Dendritic cell treated with granulocyte-macrophage colony-stimulating factor and Interleukin-4, amounts not matched to agents 40 ng/mL and 50 ng/mL, for 4 days (primary cell): ENCODE data around the gene TMEM150C.

Experiments used
- H3K27ac Mint-ChIP-seq: one replicate; pipeline ENCODE4 v1.8.0; 2022; ENCODE audit warnings: mild to moderate bottlenecking, mixed read lengths
- H3K27me3 Mint-ChIP-seq: one replicate; pipeline ENCODE4 v1.8.0; 2022; ENCODE audit warnings: mild to moderate bottlenecking, mixed read lengths
- H3K36me3 Mint-ChIP-seq: one replicate; pipeline ENCODE4 v1.8.0; 2022; ENCODE audit warnings: low read depth, mixed read lengths
- H3K4me1 Mint-ChIP-seq: one replicate; pipeline ENCODE4 v1.8.0; 2022; ENCODE audit warnings: low read depth, mixed read lengths
- H3K4me3 Mint-ChIP-seq: one replicate; pipeline ENCODE4 v1.8.0; 2022; ENCODE audit warnings: mild to moderate bottlenecking, moderate library complexity, mixed read lengths
- H3K9me3 Mint-ChIP-seq: one replicate; pipeline ENCODE4 v1.8.0; 2022; ENCODE audit warnings: mixed read lengths
- intact Hi-C: fragments of 100-400 bp; cut with micrococcal nuclease; formaldehyde crosslinking; loops from one replicate; pipeline ENCODE4 v1.15.0; 2022

The TMEM150C gene

DNA sequence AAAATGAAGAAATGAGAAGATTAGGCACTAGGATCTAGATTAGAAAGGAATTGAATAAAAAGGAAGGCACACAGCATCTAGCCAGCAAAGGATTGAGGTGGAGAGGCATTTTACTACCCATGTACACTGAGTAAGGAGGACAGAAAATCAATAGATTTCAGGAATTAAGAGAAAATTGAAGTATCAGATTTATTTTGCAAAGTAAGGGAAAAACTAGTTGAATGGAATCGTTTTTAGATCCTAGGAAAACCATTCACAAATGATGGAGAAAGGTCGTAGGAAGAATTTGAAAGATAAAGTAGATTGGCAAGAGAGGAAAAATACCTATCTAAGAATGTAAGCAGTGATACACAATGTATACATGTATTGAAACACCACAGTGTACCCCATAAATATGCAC, 100.1 kb downstream of the TMEM150C start:
- Mint-ChIP-seq H3K27ac (no peak overlapping the region), H3K9me3 (no peaks in the 10 kb centered on the region), H3K36me3 (peaks cover 56% of the 10 kb centered on the region), H3K27me3 (no peaks in the 10 kb centered on the region), H3K4me1 (peaks cover 12% of the 10 kb centered on the region), H3K4me3 (no peak overlapping the region)
- intact Hi-C loops = loop anchor here (1.0 to 10.0 kb wide), 2 partner anchors 278 to 363 kb away; no protein-coding TSS in a partner anchor

DNA sequence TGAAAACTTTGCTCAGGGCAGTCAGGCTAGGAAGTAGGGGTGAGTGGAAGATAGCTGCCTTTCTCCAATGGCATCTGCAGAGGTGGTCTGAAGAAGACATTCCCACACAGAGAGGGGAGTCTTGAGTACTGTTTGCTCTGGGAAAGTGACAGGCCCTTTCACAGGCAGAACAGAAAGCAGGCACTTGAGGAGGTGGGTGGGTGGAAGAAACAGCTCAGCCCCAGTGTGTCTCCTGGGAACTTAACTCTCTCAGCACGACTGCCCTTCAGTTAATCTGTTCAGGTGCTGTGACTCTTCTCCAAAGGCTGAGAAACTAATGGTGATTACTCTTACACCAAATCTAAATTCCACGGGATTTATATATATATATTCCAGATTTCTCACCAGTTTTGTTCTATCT, 103.1 kb downstream of the TMEM150C start:
- no peak overlapping the region for H3K4me3 Mint-ChIP-seq
- peaks cover 2% of the 10 kb centered on the region for H3K4me1 Mint-ChIP-seq
- peaks cover 70% of the 10 kb centered on the region for H3K36me3 Mint-ChIP-seq
- H3K27ac Mint-ChIP-seq = no peak overlapping the region
- H3K9me3 Mint-ChIP-seq = no peaks in the 10 kb centered on the region
- H3K27me3 Mint-ChIP-seq = no peaks in the 10 kb centered on the region
- intact Hi-C loops = no loop called here

DNA sequence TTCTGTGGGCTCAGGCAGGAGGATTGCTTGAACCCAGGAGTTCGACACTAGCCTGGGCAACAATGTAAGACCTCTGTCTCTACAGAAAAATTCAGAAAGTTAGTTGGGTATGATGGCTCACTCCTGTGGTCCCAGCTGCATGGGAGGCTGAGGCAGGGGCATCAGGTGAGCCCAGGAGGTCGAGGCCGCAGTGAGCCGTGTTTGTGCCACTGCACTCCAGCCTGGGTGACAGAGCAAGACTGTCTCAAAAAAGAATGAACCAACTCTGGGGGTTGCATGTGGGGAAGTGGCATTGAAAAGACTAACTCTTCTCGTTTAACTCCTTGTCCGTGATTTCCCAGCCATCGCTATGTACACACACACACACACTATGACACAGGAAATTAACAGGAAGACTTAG, 104.5 kb downstream of the TMEM150C start:
- H3K4me3 Mint-ChIP-seq = no peak overlapping the region
- no peak overlapping the region for H3K27ac Mint-ChIP-seq
- H3K4me1 Mint-ChIP-seq = no peaks in the 10 kb centered on the region
- intact Hi-C loops = no loop called here
- no peaks in the 10 kb centered on the region for H3K27me3 Mint-ChIP-seq
- H3K36me3 Mint-ChIP-seq = peaks cover 77% of the 10 kb centered on the region
- H3K9me3 Mint-ChIP-seq = no peaks in the 10 kb centered on the region

DNA sequence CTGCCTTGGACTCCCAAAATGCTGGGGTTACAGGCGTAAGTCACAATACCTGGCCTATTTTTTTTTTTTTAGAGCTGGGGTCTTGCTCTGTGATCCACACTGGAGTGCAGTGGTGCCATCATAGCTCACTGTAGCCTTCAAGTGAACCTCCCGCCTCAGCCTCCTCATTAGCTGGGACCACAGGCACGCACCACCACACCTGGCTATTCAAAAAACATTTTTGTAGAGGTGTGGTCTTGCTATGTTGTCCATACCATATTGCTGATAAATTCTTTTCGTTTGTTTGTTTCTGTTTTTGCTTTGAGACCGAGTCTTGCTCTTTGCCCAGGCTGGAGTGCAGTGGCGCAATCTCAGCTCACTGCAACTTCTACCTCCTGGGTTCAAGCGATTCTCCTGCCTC, 109.8 kb downstream of the TMEM150C start:
- Mint-ChIP-seq H3K4me3 (no peak overlapping the region), H3K27ac (no peak overlapping the region), H3K36me3 (peaks cover 82% of the 10 kb centered on the region), H3K27me3 (no peaks in the 10 kb centered on the region), H3K9me3 (no peaks in the 10 kb centered on the region), H3K4me1 (no peaks in the 10 kb centered on the region)
- intact Hi-C loops = no loop called here

DNA sequence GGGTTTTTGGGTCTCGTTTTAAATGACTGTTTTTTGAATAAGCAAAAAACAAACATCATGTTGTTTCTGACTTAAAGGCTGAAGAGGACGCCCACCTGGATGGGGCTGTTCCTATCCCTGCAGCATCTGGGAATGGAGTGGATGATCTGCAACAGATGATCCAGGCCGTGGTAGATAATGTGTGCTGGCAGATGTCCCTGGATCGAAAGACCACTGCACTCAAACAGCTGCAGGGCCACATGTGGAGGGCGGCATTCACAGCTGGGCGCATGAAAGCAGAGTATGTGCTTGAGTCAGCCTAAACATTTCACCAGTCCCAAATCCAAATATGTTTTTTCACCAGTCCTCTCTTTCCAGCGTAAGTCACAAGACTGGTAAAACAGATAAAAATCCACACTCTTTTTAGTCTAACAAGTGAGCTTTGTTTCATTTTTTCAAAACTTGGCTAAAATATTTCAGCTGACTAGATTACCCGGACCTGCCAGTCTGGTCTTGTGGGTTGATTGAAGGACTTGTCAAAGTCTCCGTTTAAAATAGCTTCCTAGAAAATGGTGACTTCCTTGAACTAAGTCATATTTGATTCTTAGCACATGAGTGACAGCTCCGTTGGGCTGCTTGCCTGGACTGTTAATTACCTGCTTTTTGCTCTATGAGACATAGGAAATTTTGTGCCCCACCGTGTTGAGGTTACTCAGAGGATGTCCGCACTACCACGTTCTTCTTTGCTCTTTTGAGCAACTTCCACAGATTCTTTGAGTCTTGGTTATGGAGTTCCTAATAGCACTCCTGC, 110.6 kb downstream of the TMEM150C start:
- Mint-ChIP-seq H3K9me3 (no peaks in the 10 kb centered on the region), H3K27ac (no peak overlapping the region), H3K4me3 (no peak overlapping the region), H3K36me3 (peaks cover 73% of the 10 kb centered on the region), H3K4me1 (no peaks in the 10 kb centered on the region), H3K27me3 (no peaks in the 10 kb centered on the region)
- intact Hi-C loops = no loop called here

DNA sequence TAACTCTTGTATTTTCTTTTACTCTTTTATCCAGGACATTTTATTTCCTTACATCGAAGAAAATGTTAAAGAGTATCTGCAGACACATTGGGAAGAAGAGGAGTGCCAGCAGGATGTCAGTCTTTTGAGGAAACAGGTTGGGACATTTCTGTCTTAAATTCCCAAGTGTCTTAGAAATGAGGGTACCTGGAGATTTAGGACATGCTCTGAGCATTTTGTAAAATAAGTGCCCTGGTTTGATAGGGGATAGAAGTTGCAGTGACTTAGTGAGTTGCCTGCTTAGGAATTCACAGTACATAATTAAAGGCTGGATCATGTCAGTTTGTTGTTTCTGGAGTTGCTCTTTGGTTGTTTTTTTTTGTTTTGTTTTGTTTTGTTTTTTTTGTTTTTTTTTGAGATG, 113.9 kb downstream of the TMEM150C start:
- H3K27me3 Mint-ChIP-seq = no peaks in the 10 kb centered on the region
- H3K9me3 Mint-ChIP-seq = no peaks in the 10 kb centered on the region
- peaks cover 64% of the 10 kb centered on the region for H3K36me3 Mint-ChIP-seq
- H3K4me1 Mint-ChIP-seq = no peaks in the 10 kb centered on the region
- no peak overlapping the region for H3K4me3 Mint-ChIP-seq
- peak overlapping the region; percentile 12 for H3K27ac Mint-ChIP-seq
- intact Hi-C loops = no loop called here

DNA sequence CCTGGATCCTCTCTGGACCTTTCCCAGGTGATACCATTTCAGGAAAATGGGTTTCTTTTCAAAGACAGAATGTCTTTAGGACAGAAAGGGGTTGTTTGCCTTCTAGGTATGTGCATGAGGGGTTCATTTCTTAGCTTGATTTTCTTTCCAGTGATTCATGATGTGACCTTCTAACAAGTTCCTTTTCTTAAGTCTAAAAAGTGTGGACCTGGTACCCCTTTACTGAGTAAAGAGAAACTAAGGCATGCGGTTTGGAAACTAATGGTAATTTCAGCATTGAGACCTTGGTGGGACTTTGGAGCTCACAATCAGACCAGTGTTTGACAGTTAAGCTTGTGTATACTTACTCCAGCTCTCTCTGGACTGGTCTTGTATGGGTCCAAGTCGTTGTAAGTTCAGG, 122.7 kb downstream of the TMEM150C start:
- peaks cover 24% of the 10 kb centered on the region for H3K4me1 Mint-ChIP-seq
- H3K27ac Mint-ChIP-seq = no peak overlapping the region
- intact Hi-C loops = no loop called here
- peaks cover 37% of the 10 kb centered on the region for H3K36me3 Mint-ChIP-seq
- no peak overlapping the region for H3K4me3 Mint-ChIP-seq
- no peaks in the 10 kb centered on the region for H3K9me3 Mint-ChIP-seq
- no peaks in the 10 kb centered on the region for H3K27me3 Mint-ChIP-seq

DNA sequence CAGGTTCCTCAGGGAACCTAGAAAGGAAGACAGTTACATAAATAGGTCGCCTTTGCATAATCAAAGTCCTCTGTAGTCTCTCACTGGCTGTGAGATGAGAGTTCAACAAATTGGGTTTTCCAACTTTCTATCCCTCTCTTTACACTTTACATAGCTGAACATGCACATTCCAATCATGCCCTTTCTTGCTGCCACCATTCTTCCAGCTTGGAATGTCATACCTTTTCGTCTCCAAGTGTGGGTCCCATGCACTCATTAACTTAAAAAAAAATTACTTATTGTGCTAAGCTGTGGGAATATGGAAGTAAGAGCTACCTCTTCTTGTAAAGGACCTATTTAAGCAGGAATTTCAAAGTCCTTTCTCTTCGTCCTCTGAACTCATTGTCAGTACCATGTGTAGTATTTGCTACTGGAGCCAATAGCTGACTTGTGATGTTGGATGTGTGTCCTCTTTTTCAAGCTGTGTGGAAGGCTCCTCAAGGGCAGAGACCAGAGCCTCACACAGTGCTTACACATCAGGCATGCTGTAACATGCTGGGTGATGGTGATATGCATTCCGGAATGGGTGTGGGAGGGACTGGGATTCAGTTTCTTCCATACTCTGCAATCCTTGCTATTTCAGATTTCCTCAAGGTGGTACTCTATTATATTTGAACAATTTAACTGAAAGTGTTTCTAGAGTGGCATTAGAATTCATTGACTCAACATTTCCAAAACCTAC, 124.3 kb downstream of the TMEM150C start:
- Mint-ChIP-seq H3K4me1 (peaks cover 31% of the 10 kb centered on the region), H3K27ac (no peak overlapping the region), H3K9me3 (no peaks in the 10 kb centered on the region), H3K4me3 (no peak overlapping the region), H3K36me3 (peaks cover 29% of the 10 kb centered on the region), H3K27me3 (no peaks in the 10 kb centered on the region)
- intact Hi-C loops = no loop called here

DNA sequence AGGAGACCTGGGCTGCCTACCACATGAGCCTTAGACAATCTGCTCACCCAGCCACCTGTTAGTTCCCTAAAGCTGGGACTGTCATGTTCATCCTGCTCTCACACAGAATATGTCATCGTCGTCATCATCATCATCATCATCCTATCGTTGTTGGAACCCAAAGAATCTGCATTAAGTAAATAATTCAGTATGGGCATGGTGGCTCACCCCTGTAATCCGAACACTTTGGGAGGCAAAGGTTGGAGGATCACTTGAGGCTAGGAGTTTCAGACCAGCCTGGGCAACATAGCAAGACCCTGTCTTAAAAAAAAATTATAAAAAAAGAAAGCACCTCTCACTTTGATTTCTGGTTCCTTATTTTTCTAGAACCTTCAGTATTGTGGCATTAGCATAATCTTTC, 125.0 kb downstream of the TMEM150C start:
- no peaks in the 10 kb centered on the region for H3K27me3 Mint-ChIP-seq
- peaks cover 29% of the 10 kb centered on the region for H3K36me3 Mint-ChIP-seq
- H3K27ac Mint-ChIP-seq = no peak overlapping the region
- no peaks in the 10 kb centered on the region for H3K9me3 Mint-ChIP-seq
- intact Hi-C loops = no loop called here
- no peak overlapping the region for H3K4me3 Mint-ChIP-seq
- peaks cover 36% of the 10 kb centered on the region for H3K4me1 Mint-ChIP-seq

DNA sequence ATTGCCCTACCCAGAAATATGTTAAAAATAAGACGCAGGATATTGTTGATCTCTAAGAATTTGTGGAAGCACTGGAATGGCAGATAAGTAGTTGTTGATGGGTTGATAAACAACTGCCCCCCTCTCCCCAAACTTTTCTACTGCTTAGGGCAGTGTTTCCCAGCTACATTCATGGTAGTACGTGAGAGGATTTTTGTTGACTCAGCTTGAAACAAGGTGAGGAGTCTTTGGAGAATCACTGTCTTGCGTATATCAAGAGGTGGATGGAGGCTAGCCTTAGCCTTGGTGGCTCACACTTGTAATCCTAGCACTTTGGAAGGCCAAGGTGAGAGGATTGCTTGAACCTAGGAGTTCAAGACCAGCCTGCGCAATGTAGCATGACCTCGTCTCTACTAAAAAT, 125.7 kb downstream of the TMEM150C start:
- peaks cover 29% of the 10 kb centered on the region for H3K36me3 Mint-ChIP-seq
- H3K27me3 Mint-ChIP-seq = no peaks in the 10 kb centered on the region
- no peak overlapping the region for H3K27ac Mint-ChIP-seq
- intact Hi-C loops = no loop called here
- H3K4me1 Mint-ChIP-seq = peaks cover 40% of the 10 kb centered on the region
- H3K9me3 Mint-ChIP-seq = no peaks in the 10 kb centered on the region
- no peak overlapping the region for H3K4me3 Mint-ChIP-seq

DNA sequence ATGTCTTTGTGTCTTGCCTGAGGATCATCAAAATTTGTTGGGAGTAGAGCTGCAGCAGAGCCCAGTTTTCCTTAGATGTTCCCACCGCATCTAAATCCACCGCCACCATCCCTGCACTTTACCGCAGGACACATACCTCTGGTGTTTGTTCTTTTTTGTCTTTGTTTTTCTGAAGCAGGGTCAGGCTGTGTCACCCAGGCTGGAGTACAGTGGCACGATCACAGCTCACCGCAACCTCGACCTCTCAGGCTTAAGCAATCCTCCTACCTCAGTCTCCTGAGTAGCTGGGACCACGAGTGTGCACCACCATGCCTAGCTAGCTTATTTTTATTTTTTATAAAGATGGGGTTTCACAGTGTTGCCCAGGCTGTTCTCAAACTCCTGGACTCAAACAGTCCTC, 126.8 kb downstream of the TMEM150C start:
- Mint-ChIP-seq H3K4me1 (peaks cover 43% of the 10 kb centered on the region), H3K27ac (no peak overlapping the region), H3K9me3 (no peaks in the 10 kb centered on the region), H3K36me3 (peaks cover 36% of the 10 kb centered on the region), H3K4me3 (no peak overlapping the region), H3K27me3 (no peaks in the 10 kb centered on the region)
- intact Hi-C loops = no loop called here

DNA sequence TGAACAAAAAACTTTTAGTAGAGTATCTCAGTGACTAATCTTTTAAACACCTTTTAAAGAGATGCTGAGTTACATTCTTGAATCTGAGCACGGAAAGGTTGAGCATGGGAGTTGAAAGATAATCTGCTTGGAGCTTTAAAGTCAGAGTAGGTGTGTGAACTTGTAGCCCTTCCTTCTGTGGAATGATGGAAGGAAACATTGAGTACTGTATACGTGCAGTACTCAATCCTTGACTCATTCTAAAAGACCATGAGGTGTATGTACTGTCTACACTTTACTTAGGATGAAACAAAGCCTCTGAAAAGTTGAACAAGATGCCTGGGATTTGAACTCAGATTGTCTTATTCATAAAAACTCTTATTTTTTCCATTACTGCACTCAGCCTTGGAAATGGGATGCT, 128.0 kb downstream of the TMEM150C start:
- no peak overlapping the region for H3K4me3 Mint-ChIP-seq

More for the DNA sequence above, 128.0 kb downstream of the TMEM150C start:
- Mint-ChIP-seq H3K36me3 (peaks cover 47% of the 10 kb centered on the region), H3K4me1 (peaks cover 37% of the 10 kb centered on the region), H3K27ac (no peak overlapping the region), H3K27me3 (no peaks in the 10 kb centered on the region), H3K9me3 (no peaks in the 10 kb centered on the region)
- intact Hi-C loops = no loop called here
